HG03196 (cell line): Measurements from ENCODE around the gene DSP.

ENCODE experiments used
- ATAC-seq: cut with Tn5 transposase; IDR thresholded peaks from one replicate; pipeline ENCODE4 v1.9.1; 2021; ENCODE audit not compliant: unreplicated experiment

Gene DSP

DNA sequence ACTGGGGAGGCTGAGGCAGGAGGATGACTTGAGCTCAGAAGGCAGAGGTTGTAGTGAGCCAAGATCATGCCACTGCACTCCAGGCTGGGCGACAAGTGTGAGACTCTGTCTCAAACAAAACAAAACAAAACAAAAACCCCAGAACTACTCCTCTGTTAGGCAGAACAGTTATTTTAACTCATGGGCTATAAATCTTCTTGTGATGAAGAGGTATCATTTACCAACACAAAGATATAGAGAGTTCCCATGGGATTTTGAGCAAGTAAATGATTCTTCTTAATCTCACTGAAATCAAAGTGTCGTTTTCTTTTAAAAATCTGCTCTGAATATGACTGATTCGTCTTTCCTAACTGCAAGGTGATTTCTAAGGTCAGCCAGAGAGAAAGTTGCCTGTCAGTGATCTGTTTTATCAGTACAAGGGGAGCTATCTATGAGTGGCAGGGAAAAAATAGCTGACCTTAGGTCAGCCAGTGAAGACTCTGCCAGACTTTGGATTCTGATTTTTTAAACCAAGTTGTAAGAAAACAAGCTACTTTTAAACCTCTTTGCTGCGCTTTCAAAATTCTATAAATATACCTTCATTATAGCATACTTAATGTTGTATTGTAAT lies 3.8 kb upstream of the DSP start:
- ATAC-seq, result no peak

DNA sequence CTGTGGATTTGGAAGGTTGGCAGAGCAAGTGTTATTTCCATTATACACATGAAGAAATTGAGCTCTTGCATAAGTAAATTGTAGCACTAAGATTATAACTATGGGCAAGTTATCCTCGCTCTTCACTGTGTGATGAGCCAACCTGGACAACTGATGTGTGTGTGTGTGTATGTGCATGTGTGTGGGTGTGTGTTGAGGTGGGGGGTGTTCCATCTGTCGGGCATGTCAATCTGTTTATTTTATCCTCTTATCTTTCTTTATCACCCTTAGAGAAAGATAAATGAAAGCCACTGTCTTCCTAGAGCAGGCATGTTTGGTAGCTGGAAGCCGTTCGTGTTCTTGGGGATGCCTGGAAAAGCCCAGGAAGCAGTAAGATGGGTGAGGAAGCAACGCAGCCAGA lies 3.0 kb upstream of the DSP start:
- no peak for ATAC-seq

DNA sequence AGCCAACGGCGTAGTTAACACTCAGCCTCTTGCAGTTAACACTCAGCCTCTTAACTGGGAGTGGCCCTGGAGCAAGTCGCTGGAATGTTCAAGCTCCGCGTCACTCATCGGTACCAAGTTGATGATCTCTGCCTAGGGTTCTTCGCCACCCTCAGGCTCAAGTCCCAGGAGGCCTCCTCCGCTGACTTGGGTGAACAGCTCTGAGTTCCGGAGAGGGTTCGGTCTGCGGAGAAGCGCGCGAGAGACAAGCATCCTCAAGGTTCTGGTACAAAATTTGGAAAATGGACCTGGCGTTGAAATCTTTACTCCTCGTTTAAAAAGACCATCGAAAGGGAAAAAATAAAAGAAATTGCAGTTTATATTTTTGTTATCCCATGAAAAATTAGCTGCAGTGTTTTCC lies 876 bp upstream of the DSP start:
- no peak for ATAC-seq

DNA sequence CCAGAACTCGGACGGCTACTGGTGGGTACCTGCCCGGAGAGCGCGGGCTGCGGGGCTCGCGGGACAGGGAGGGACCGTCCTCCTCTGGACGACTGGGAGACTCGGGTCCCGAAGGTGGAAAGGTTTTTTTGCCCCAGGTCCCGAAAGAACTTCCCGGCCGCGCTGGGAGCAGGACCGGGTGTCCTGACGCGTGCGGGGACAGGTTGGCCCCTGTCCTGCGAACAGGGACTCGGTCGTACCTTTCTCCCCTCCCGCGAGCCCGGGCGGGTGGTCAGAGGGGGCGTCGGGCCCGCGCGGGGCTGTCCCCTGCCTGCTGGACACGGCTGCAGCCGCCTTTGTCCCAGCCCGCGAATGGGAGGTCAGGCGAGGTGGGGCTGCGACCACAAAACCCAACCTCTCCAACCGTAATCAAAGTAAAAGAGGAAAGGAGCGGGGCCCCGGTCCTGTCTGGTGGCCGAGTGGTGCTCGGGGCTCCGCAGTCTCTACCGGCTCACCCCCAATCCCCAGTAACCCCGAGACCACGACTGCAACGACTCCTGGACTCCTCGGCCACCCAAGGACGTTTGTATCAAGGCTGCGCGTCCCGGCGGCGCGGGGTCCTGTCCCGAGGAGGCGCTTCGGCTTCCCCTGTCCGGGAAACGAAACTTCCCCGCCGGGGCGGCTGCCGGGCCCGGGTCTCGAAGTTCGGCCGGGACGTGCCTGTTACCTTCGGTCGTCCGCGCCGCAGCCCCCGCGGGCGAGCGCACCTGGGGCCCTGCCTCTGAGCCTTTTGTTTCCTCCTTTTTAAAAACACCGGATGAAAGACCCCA lies 798 bp downstream of the DSP start:
- no peak for ATAC-seq

DNA sequence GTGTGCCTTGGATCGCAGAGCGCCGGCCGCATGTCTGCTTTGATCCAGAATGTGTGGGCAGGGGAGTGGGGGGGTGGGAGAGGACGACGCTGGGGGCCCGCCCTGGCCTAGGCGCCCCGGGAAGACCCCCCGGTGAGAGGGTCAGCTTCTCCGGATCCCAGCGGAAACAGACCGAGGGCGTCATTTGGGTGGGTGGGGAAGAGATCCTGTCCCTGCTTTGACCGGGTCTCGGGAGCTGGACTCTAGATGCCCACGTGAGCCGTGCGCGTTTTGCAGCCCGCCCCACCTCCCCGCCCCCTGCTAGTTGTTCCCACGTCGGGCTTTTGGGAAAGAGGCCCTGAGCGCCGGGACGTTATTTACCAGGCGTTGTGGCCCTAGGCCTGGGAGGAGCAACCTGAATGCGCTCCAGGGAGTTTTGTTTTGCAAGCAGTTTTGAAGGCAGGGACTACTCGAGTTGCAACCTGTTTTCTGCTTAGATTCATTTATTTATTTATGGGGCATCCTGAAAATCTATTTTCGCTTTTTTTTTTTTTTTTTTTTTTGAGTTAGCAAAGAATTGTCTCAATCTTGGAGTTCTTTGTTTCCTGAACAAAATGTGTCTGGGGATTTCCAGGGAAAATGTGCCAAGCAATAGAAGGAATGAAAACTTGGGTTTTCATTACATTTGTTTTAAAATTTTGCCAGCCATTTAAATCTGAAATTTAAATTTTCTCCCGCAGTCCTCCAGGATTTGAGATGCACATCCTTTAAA lies 1.6 kb downstream of the DSP start:
- ATAC-seq, result no peak

DNA sequence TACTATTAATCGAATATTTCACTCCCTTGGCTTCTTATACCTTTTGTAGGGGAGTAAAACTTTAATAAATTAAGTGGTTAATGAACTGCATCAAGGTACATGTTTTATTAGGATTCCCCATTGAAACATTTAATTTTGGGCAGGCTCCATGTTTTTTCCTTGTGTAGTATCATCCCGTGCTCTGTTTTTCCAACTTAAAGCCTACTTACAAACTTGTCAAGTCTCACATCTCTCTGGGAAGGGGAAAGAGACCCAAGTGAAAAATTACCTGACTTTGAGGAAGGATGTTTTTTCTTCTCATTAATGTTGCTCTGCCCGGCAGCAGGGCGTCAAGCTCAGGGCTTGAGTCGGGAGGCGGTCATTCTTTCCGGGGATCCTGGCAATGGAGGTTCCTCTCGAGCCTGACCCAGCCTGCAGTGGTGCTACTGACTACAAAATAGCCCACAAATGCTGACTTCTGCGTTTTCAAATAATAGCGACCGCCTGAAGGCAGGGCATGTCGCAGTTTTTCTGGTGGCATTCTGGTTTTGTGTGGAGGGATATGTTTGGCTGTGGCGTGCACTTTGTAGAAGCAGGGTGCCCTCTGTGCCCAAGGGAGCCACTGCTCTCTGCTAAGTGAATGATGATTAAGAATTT lies 2.4 kb downstream of the DSP start:
- no peak for ATAC-seq

DNA sequence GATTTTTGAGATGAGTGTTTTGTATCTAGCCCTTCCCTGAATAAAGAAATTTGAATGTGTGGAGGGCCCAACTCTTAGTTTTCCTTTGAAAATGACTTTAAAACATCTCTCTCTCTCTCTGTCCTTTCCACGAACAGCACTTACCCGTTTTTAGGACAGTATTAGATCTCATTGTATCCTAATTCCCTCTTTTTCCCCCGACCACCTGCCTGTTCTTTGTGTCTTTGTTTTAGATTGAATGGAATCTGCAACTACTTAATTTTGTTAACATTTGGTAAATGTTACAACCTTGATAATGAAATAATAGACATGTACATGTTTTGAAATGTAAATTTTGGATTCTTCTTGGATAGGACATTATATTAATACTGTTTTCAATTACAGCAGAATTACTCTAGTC lies 3.1 kb downstream of the DSP start:
- no peak for ATAC-seq

DNA sequence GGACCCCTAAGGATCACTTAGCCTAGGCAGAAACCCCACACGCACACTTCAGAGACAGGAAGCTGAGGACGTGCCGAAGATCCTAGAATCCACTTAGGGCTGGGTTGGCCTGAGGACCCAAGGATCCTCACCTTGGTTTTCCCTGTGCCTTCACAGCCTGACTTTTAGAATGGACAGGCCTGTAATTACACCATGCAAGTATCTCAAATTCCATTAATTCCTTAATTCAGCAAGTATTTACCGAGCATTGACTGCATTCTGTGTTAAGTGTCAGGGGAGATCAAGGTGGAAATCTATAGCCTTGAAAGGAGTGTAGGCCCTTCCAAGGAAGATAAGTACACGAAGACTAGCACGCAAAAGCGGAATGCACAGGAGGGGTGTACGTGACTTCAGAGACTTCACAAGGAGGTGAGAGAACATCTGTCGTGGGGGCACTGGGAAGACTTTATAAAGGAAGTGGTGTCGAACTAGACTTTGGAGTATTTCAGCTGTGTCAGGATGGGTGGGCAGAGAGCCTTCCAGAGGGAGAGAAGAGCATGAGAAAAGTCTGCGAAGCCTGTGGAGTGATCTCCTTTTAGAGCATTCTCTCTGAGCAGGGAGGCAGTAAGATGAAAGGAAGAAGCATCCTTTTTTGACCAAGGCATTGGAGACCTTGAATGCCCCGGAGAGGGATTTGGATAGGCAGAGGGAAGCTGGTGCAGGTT lies 4.0 kb downstream of the DSP start:
- no peak for ATAC-seq

DNA sequence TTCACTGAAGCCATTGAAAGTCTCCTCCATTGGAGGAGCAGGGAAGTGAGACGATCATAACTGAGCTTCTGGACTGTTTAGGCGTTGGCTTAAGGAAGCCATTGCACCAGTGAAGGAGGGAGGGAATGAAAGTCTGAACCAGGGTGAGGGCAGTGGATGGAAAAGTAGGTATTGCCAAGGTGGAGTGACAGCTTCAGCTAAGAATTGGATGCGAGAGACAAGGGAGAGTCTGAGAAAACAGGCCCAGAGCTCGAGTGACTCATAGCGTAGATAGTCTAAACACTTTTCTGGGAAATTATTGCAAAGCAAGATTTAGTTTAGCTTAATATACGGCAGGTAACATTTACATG lies 4.5 kb downstream of the DSP start:
- ATAC-seq, result no peak

DNA sequence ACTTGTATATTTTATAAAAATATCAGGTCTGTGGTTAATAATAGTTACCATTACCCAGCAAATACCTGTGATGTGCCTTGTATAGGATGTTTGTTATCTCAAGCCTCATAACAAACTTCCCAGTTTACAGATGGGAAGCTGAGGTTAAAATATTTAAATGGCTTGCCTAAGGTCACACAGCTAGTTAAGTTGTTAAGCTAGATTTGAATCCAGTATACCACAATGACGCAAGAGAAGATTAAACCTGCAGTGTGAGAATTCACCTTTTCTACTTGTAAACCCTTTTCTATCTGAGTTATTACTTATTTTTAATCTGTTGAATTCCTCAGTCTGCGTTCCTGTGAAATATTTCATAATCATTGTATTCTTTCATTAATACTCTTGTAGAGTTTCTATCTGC lies 4.9 kb downstream of the DSP start:
- ATAC-seq, result no peak

DNA sequence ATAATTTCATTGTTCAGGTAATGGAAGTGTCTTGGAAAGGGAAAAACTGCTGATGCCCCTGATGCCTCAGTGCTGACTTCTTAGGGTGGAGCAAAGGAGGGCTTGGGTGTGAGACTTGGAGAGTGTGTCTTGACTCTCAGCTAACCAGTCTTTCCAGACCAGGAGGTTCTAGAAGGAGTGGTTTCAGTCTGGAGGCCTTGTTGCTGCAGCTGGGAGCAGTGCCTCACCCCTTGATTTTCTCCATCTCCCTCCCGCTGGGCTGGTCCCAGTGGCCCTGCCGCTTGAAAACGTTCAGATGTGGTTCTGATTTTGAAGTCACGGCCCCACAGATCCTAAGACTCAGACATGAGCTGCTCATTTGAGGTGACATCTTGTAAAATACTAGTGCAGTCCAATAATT lies 5.4 kb downstream of the DSP start:
- no peak for ATAC-seq

DNA sequence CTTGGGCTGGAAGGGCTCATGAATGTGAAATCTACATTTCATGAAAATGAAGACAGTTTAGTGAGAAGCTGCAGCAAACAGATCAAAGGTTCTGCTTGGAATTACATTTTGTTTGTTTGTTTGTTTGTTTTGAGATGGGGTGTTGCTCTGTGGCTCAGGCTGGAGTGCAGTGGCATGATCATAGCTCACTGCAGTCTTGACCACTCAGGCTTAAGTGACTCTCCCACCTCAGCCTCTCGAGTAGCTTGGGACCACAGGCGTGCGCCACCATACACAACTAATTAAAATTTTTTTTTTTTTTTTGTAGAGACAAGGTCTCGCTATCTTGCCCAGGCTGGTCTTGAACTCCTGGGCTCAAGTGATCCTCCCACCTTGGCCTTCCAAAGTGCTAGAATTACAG lies 5.8 kb downstream of the DSP start:
- ATAC-seq, result no peak

DNA sequence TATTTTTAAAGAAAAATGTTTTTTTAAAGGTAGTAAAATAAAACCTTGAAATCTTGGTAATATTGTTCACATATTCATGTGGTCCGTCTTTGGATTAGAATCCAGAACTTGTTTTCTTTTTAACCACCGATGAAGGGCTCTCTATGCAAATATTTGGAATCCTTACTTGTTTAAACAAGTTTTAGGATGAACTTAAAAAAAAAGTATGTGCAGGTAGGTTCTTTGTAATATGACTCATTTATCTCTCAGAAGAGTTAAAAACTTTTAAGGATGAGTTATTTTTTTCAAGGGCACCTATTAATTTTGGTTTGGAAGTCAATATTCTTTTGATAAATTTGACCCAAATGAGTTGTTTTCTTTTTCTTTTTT lies 8.9 kb downstream of the DSP start:
- no peak for ATAC-seq

DNA sequence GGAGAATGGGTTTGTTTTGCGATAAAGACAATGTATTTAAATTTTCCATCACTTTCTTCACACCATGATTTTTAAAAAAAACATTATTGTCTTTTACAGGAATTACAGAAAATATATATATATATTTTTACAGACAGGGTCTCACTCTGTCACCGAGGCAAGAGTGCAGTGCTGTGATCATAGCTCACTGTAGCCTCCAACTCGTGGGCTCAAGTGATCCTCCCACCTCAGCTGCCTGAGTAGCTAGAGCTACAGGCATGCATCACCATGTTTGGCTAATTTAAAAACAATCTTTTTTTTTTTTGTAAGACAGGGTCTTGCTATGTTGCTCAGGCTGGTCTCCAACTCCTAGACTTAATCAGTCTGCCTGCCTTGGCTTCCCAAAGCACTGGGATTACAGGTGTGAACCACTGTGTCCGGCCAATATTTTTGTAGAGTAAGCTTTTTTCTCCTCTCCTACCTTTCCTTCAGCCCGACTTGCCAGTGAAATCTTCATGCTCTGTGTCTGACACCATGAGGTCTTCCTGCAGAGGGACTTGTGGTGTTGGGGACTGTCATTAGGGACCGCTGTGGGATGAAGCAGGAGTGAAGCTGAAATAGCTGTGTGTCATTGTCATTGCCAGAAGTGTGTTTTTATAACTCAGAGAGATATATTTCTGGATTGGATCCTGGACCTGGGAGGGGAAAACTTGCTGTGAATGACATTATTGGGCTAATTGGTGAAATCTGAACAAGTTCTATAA lies 13.2 kb downstream of the DSP start:
- ATAC-seq, result no peak

DNA sequence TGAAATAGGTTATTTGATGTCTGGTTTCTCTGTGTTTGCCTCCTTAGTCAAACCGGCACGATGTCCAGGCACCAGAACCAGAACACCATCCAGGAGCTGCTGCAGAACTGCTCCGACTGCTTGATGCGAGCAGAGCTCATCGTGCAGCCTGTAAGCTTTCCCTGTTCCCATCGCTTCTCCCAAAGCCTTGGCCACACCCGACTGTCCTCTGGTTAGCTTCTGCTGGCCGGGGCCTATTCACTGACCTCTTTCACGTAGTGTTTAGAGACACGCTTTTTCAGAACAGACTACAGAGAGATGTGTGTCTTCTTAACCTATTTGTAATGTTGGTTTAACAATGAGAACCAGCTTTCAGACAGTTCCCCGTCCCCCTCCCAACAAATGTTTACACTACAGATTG lies 14.2 kb downstream of the DSP start:
- no peak for ATAC-seq

DNA sequence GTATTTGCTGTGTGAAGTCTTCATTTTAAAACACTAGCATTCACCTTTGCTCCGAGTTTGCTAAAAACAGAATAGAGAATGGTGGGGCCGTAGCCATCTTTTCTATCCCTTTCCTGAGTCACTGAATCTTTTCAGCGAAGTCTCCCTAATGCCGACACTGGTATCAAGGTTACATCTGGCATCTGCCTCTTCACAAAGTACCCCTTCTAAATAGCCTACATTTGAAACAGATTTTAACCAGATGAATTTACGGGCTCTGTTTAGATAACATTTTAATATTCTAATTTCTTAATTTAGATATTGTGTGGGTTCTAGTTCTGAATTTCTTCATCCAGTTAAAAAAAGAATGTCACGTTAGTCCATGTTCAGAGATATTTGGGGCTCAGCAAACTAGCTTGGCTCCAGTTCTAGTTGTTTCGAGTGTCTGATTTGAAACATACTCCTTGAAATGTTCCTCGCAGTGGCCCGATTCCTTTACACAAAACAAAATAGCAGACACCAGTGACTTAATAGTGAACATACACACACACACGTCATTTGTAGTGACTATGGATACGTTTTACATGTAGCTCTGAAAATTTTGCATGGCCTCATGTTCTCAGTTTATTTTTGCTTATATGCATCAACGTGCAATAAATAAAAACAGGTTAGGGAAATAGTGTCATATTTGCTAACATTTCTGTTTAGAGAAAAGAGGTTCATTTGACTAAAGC lies 15.1 kb downstream of the DSP start:
- no peak for ATAC-seq

DNA sequence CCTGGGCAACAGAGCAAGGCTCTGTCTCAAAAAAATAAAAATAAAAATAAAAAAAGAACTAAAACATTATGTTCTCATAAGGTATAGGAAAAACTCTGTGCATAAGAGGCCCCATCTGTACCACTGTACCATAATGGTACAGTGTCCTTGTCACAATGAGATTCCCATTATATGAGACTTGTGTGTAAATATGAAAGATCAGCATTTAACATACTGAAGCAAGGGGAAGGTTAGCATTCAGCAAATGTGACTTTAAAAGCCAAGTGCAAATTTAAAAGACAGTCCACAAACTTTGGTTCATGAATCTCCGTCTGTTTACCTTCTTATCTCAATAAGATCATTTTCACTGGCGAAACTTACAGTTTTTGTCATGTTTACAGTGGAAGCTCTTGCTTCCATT lies 16.2 kb downstream of the DSP start:
- no peak for ATAC-seq

DNA sequence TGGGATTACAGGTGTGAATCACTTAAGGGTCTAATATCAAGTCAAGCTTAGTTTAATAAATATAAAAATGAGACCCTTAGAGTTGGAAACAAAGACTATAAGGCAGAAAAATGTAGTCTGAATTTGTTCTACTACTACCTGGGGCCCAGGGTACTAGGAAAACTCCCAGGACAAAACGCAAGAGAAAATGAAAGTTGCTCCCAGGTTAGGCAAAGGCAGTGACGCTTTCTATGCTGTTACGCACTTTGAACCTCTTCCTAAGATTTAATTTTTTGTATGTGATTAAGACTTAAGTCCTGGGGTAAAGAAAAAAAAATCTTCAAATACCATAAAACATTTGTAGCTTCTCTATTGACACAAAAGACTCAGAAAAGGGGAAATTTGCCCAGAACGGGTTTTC lies 17.3 kb downstream of the DSP start:
- no peak for ATAC-seq

DNA sequence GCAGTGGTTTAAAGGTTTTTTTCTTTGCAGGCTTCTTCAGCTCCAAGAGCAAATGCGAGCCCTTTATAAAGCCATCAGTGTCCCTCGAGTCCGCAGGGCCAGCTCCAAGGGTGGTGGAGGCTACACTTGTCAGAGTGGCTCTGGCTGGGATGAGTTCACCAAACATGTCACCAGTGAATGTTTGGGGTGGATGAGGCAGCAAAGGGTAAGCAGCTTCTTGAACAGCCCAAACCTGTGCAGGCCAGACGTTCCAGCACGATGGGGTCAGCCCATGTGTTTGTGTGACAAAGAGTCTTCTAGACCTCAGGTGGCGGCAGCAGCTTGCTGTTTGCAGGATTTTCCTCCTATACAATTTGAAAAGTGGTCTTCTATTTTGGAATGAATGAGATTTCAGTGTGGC lies 17.7 kb downstream of the DSP start:
- ATAC-seq, result no peak
